Prostate gland (tissue), 2 donors: ENCODE results near the gene SLIT3. TPM values are rescaled to one million over a fixed set of nuclear protein-coding genes. Genes with fewer than 3 reads are reported as not detected.

Experiments
- DNase-seq: peaks from one replicate; pipeline ENCODE4 v3.0.0-alpha.2; 2019; ENCODE audit warnings: low spot score
- H3K27ac ChIP-seq, 2 donors: fragments of 200-600 bp; sonication (generic); 2 replicates each; pipeline ENCODE4 v1.5.1; 2017 to 2019
- H3K27me3 ChIP-seq: fragments of 200-600 bp; sonication (generic); replicated peaks from 2 replicates; pipeline ENCODE4 v1.5.1; 2019; ENCODE audit not compliant: insufficient read depth
- H3K36me3 ChIP-seq, 2 donors: fragments of 200-600 bp; sonication (generic); 1 replicate in 1 of 2; 2 replicates in 1 of 2; pipeline versions ENCODE4 v1.5.1 to v1.8.1; 2017 to 2019
- H3K4me1 ChIP-seq: fragments of 200-600 bp; sonication (generic); replicated peaks from 2 replicates; pipeline ENCODE4 v1.5.1; 2019
- H3K4me3 ChIP-seq, 2 donors: fragments of 200-600 bp; sonication (generic); 2 replicates each; pipeline ENCODE4 v1.5.1; 2017 to 2019
- H3K9me3 ChIP-seq: fragments of 200-600 bp; sonication (generic); 2 replicates; pipeline ENCODE4 v1.5.1; 2017
- POLR2A ChIP-seq: fragments of 450-650 bp; IDR thresholded peaks from one replicate; pipeline ENCODE4 v1.6.1; 2016; ENCODE audit warnings: antibody characterized with exemption, mild to moderate bottlenecking
- POLR2AphosphoS5 ChIP-seq: sonication (generic); formaldehyde crosslinking; IDR thresholded peaks from one replicate; pipeline ENCODE4 v1.6.1; 2017; ENCODE audit warnings: antibody characterized with exemption
- WGBS: methylation state at CpG from one replicate; pipeline ENCODE4 v1.1.5; 2018; 5-methylcytosine and 5-hydroxymethylcytosine counted together
- intact Hi-C: fragments of 100-400 bp; cut with DNase I; formaldehyde crosslinking; loops from one replicate; pipeline ENCODE4 v1.14.2; 2022
- total RNA-seq, 2 donors: library from RNA; depleted of rRNA; stranded (reverse); fragments of >200 nt; gene quantifications; one replicate each; pipeline ENCODE4 v1.1.0, GENCODE V29; 2016
- TF ChIP-seq, protein P1 (sequence below), 4 experiments: fragments of 200-600 bp in 2 of 4; fragments of 450-650 bp in 2 of 4; sonication (generic) in 2 of 4; IDR thresholded peaks; 1 replicate in 3 of 4; 2 replicates in 1 of 4; pipeline ENCODE4 v1.5.1; 2016 to 2019; ENCODE audit warnings: antibody characterized with exemption in 4 of 4, mild to moderate bottlenecking in 2 of 4, moderate library complexity in 2 of 4

Gene SLIT3
- total RNA-seq, 2 donors from 2014 or later = 8.3 TPM

DNA sequence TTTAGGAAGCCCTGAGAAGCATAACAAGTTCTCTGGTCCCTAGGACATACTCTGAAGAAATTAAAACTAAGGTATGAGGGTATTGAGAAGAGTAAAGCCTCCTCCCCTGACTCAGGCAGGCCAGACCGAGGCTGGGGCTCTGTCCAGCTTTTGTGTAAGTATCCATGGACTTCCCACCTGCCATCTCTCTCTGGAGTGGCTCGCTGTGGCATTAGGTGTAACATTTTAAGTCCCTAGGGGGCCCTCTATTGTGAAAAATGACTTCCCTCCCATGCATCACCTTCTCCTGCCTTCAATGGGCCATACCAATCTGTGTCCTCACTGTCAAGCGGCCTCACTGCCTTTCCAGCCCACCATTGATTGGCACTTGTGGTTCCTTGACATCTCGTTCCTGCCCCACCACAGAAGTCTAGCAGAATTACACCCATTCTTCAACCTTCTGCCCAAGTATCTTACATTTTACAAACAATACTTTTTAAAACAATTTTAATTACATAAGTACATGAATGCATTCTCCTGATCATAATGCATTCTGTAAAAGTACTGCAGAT lies 205.5 kb downstream of the SLIT3 start:
- no peaks in the 10 kb centered on the region for H3K36me3 ChIP-seq
- TF ChIP-seq POLR2AphosphoS5 (no peak), POLR2A (no peak)
- TF ChIP-seq, protein P1, sequence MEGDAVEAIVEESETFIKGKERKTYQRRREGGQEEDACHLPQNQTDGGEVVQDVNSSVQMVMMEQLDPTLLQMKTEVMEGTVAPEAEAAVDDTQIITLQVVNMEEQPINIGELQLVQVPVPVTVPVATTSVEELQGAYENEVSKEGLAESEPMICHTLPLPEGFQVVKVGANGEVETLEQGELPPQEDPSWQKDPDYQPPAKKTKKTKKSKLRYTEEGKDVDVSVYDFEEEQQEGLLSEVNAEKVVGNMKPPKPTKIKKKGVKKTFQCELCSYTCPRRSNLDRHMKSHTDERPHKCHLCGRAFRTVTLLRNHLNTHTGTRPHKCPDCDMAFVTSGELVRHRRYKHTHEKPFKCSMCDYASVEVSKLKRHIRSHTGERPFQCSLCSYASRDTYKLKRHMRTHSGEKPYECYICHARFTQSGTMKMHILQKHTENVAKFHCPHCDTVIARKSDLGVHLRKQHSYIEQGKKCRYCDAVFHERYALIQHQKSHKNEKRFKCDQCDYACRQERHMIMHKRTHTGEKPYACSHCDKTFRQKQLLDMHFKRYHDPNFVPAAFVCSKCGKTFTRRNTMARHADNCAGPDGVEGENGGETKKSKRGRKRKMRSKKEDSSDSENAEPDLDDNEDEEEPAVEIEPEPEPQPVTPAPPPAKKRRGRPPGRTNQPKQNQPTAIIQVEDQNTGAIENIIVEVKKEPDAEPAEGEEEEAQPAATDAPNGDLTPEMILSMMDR (IDR thresholded peaks at IDR 0.05) = no peak
- no peaks in the 10 kb centered on the region for H3K9me3 ChIP-seq
- DNase-seq = no peak
- 87% methylated on average over 4 of the region's 4 CpGs for WGBS
- H3K27me3 ChIP-seq = no peaks in the 10 kb centered on the region
- H3K4me3 ChIP-seq = no peak overlapping the region
- no peaks in the 10 kb centered on the region for H3K4me1 ChIP-seq
- intact Hi-C loops = no loop called here
- H3K27ac ChIP-seq = no peak overlapping the region

DNA sequence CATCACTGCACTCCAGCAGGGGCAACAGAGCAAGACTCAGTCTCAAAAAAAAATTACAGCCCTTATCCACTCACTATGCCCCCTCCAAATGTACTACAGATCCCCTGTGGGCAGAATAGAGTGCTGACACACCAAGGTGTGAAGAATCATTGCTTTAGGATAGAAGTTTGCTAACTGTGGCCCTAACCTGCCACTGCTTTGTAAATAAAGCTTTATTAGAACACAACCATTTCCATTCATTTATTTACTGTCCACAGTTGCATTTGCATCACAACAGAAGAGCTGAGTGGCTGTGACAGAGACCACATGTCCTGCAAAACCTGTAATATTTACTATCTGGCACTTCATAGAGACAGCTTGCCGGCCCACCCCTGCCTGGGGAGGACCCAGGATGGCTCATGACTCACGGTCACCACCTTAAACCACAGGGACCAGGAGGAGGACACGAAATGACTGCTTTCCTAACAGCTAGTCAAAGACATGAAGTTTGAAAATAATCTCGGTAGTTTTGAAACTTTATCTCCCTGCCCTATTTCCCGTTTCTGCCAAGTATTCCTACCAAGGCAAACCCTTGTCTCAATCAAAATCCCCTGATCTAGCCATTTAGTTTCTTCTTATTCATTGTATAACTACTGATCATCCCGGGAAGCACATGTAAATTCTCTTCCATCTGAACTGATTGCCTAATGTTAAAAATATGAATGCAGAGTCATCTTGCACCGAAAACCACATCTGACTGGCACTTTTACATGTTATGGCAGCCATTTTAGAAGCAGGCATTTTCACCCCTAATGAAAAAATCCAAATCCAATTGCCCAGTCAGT lies 206.1 kb downstream of the SLIT3 start:
- 69% methylated on average over 7 of the region's 7 CpGs for WGBS
- Histone ChIP-seq H3K27ac (no peak overlapping the region), H3K9me3 (no peaks in the 10 kb centered on the region), H3K27me3 (no peaks in the 10 kb centered on the region), H3K4me1 (no peaks in the 10 kb centered on the region), H3K36me3 (no peaks in the 10 kb centered on the region), H3K4me3 (no peak overlapping the region)
- TF ChIP-seq POLR2AphosphoS5 (no peak), POLR2A (no peak)
- TF ChIP-seq, protein P1 (IDR thresholded peaks at IDR 0.05) = no peak
- intact Hi-C loops = no loop called here
- no peak for DNase-seq

DNA sequence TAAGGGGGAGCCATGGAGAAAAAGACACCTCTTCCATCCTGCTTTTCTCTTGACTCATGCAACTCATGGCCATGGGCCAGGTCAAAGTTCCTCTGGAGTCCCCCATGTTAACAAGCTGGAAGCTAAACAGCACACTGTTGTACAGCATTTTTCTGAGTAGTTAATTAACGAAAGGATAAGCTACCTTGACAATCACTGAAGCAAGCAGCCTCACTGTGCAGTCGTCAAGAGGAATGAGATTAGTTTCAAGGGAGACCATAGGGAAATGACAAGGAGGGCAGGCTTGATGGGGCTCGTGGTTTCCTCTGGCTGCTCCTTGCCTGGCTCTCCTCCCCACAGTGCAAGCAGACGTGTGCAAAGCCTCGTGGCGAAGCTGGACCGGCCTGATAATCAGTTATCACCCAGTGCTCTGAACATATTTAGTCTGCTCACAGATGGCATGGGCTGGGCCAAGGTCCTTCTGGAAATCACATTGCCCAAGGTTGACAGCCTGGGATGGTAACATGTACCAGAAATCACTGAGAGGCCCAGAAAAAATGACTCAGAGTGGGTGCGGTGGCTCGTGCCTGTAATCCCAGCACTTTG lies 209.5 kb downstream of the SLIT3 start:
- Histone ChIP-seq H3K36me3 (no peaks in the 10 kb centered on the region), H3K27me3 (no peaks in the 10 kb centered on the region), H3K27ac (no peak overlapping the region), H3K4me3 (no peak overlapping the region), H3K4me1 (no peaks in the 10 kb centered on the region), H3K9me3 (no peaks in the 10 kb centered on the region)
- no peak for TF ChIP-seq POLR2A
- TF ChIP-seq, protein P1 (IDR thresholded peaks at IDR 0.05) = no peak
- no peak for DNase-seq
- WGBS = 89% methylated on average over 9 of the region's 9 CpGs
- intact Hi-C loops = no loop called here

DNA sequence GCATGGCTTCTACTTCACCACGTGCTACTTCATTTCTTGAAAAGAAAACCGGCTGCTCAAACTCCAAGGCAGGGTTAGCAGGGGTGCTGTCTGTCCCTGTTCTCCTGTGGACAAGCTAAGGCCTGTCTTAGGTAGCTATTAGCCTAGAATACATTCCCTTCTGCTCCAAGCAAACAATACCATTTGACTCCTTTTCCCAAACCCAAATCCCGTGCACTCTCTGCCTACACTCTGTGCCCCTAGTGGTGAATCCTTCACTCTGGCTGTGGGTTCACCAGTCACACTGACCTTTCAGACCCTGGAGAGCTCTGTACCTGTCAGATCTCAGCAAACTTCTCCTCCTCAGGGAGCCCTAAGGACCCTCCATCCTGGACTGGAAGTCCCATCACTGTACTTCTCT lies 211.6 kb downstream of the SLIT3 start:
- H3K4me1 ChIP-seq = no peaks in the 10 kb centered on the region
- H3K36me3 ChIP-seq = no peaks in the 10 kb centered on the region
- peak; percentile 10 for DNase-seq
- TF ChIP-seq POLR2A = no peak
- TF ChIP-seq, protein P1 (IDR thresholded peaks at IDR 0.05) = no peak
- TF ChIP-seq POLR2AphosphoS5 = no peak
- H3K27me3 ChIP-seq = no peaks in the 10 kb centered on the region
- H3K9me3 ChIP-seq = no peaks in the 10 kb centered on the region
- 45% methylated on average over 3 of the region's 3 CpGs for WGBS
- no peak overlapping the region for H3K27ac ChIP-seq
- intact Hi-C loops = no loop called here
- no peak overlapping the region for H3K4me3 ChIP-seq
